Fibroblast of lung (primary cell): ENCODE results near the gene CYS1.

Source experiments
- EZH2 ChIP-seq: IDR thresholded peaks from 2 replicates; pipeline ENCODE4 v1.5.1; 2012; ENCODE audit warnings: low read length, control low read depth, mild to moderate bottlenecking; ENCODE audit errors: missing control alignments
- TF ChIP-seq, protein P1 (sequence below), 2 donors: IDR thresholded peaks in 1 of 2; conservative IDR thresholded peaks in 1 of 2; 1 replicate in 1 of 2; 2 replicates in 1 of 2; pipeline ENCODE4 v1.5.1; 2011 to 2012; ENCODE audit warnings: low read length in 2 of 2, control low read depth in 1 of 2, inconsistent platforms in 1 of 2, low read depth in 1 of 2, mild to moderate bottlenecking in 1 of 2

GRCh38 chr2:10032746-10033105 lies 47.5 kb downstream of the CYS1 start:
- TF ChIP-seq, protein P1, sequence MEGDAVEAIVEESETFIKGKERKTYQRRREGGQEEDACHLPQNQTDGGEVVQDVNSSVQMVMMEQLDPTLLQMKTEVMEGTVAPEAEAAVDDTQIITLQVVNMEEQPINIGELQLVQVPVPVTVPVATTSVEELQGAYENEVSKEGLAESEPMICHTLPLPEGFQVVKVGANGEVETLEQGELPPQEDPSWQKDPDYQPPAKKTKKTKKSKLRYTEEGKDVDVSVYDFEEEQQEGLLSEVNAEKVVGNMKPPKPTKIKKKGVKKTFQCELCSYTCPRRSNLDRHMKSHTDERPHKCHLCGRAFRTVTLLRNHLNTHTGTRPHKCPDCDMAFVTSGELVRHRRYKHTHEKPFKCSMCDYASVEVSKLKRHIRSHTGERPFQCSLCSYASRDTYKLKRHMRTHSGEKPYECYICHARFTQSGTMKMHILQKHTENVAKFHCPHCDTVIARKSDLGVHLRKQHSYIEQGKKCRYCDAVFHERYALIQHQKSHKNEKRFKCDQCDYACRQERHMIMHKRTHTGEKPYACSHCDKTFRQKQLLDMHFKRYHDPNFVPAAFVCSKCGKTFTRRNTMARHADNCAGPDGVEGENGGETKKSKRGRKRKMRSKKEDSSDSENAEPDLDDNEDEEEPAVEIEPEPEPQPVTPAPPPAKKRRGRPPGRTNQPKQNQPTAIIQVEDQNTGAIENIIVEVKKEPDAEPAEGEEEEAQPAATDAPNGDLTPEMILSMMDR (conservative IDR thresholded peaks at IDR 0.05 in 1 of 2, IDR thresholded peaks at IDR 0.05 in 1 of 2; ENCODE audit: low read depth in 1 of 2, low read length in 2 of 2), result no peak
- TF ChIP-seq EZH2, result no peak
